A375 (cell line): ENCODE results near the gene ANKRD60. TPM values are rescaled to one million over a fixed set of nuclear protein-coding genes. Genes with fewer than 3 reads are reported as not detected.

ENCODE experiments used
- total RNA-seq: library from RNA; depleted of rRNA; stranded (reverse); fragments of >200 nt; shearing (Covaris generic); gene quantifications from 2 replicates; pipeline ENCODE4 v1.2.3, GENCODE V29; 2014; rRNA removed

The ANKRD60 gene
- total RNA-seq = not detected in 2 replicates

GRCh38 chr20:58228484-58229197, at the start of gene ANKRD60:
Gene ANKRD60 (minus strand): TSS chr20:58228653. CDS start chr20:58228653, 0 bp downstream.

Other genes starting within 250 kb of the ANKRD60 start
- 21.8 and 23.2 TPM in 2 replicates for gene RAB22A, start 81.1 kb upstream of the ANKRD60 start, total RNA-seq
- gene VAPB, start 160.6 kb upstream of the ANKRD60 start, total RNA-seq = 8.4 and 9.2 TPM in 2 replicates